CD14-positive monocyte (primary cell): ENCODE data around the gene SBF2. TPM values are rescaled to one million over a fixed set of nuclear protein-coding genes. Genes with fewer than 3 reads are reported as not detected.

Experiments
- DNase-seq, 3 donors: peaks; one replicate each; pipeline ENCODE4 v3.0.0-alpha.2; 2011 to 2022
- H2AFZ ChIP-seq: 2 replicates; pipeline ENCODE4 v1.6.0; 2012; ENCODE audit warnings: mild to moderate bottlenecking, low read depth, low read length, inconsistent platforms; ENCODE audit not compliant: insufficient read depth, poor library complexity, severe bottlenecking
- H3K27ac ChIP-seq, 2 donors: 1 replicate in 1 of 2; 2 replicates in 1 of 2; pipeline ENCODE4 v1.5.1; 2012 to 2013; ENCODE audit warnings: low read length in 2 of 2, control low read depth in 1 of 2, inconsistent platforms in 1 of 2, low read depth in 1 of 2, mild to moderate bottlenecking in 1 of 2
- H3K27me3 ChIP-seq, 2 donors: one replicate each; pipeline versions ENCODE4 v1.6.0 to v1.6.1; 2011 to 2013; ENCODE audit warnings: low read length in 2 of 2; ENCODE audit not compliant: control insufficient read depth in 2 of 2, insufficient read depth in 2 of 2
- H3K36me3 ChIP-seq, 2 donors: replicated peaks in 1 of 2; 1 replicate in 1 of 2; 2 replicates in 1 of 2; pipeline versions ENCODE4 v1.5.1 to v1.6.1; 2012 to 2013; ENCODE audit warnings: low read length in 2 of 2, control low read depth in 1 of 2, inconsistent platforms in 1 of 2, mild to moderate bottlenecking in 1 of 2; ENCODE audit not compliant: insufficient read depth in 2 of 2, control insufficient read depth in 1 of 2
- H3K4me1 ChIP-seq, 2 donors: 1 replicate in 1 of 2; 2 replicates in 1 of 2; pipeline versions ENCODE4 v1.5.1 to v1.6.1; 2012 to 2013; ENCODE audit warnings: low read length in 2 of 2, control low read depth in 1 of 2, inconsistent platforms in 1 of 2, mild to moderate bottlenecking in 1 of 2, moderate library complexity in 1 of 2; ENCODE audit not compliant: insufficient read depth in 2 of 2, control insufficient read depth in 1 of 2
- H3K4me2 ChIP-seq: replicated peaks from 2 replicates; pipeline ENCODE3; 2012; ENCODE audit warnings: low read length, moderate library complexity, mild to moderate bottlenecking; ENCODE audit not compliant: poor library complexity, severe bottlenecking; ENCODE audit errors: extremely low read depth
- H3K4me3 ChIP-seq, 3 experiments: fragments of 200-600 bp in 1 of 3; sonication (generic) in 1 of 3; replicated peaks in 1 of 3; 1 replicate in 2 of 3; 2 replicates in 1 of 3; pipeline ENCODE4 v1.5.1; 2011 to 2013; ENCODE audit warnings: low read length in 3 of 3, mild to moderate bottlenecking in 3 of 3, control low read depth in 2 of 3, low read depth in 2 of 3, inconsistent platforms in 1 of 3, moderate library complexity in 1 of 3
- H3K79me2 ChIP-seq: 2 replicates; pipeline ENCODE4 v1.6.0; 2012; ENCODE audit warnings: mild to moderate bottlenecking, control low read depth, inconsistent platforms, low read length, moderate library complexity; ENCODE audit not compliant: insufficient read depth
- H3K9ac ChIP-seq: 2 replicates; pipeline ENCODE4 v1.6.0; 2017; ENCODE audit warnings: low read length, mild to moderate bottlenecking; ENCODE audit not compliant: insufficient read depth, poor library complexity, severe bottlenecking
- H3K9me3 ChIP-seq, 2 donors: replicated peaks in 1 of 2; 1 replicate in 1 of 2; 2 replicates in 1 of 2; pipeline versions ENCODE4 v1.5.1 to v1.6.1; 2012 to 2013; ENCODE audit warnings: low read length in 2 of 2, control low read depth in 1 of 2; ENCODE audit not compliant: control insufficient read depth in 1 of 2, insufficient read depth in 1 of 2
- H4K20me1 ChIP-seq: 2 replicates; pipeline ENCODE4 v1.6.0; 2012; ENCODE audit warnings: mild to moderate bottlenecking, low read length, control low read depth, moderate library complexity; ENCODE audit not compliant: insufficient read depth
- H3K27ac Mint-ChIP-seq, 7 donors: one replicate each; pipeline ENCODE4 v1.8.0; 2020; ENCODE audit warnings: mild to moderate bottlenecking in 7 of 7, mixed read lengths in 7 of 7, moderate library complexity in 6 of 7, inconsistent platforms in 2 of 7
- H3K27me3 Mint-ChIP-seq, 3 donors: one replicate each; pipeline ENCODE4 v1.8.0; 2021 to 2022; ENCODE audit warnings: low read depth in 3 of 3, mild to moderate bottlenecking in 3 of 3, mixed read lengths in 3 of 3, moderate library complexity in 3 of 3, inconsistent platforms in 1 of 3
- H3K36me3 Mint-ChIP-seq, 2 donors: one replicate each; pipeline ENCODE4 v1.8.0; 2020; ENCODE audit warnings: mixed read lengths in 2 of 2, inconsistent platforms in 1 of 2, mild to moderate bottlenecking in 1 of 2
- H3K4me1 Mint-ChIP-seq: one replicate; pipeline ENCODE4 v1.8.0; 2020; ENCODE audit warnings: mild to moderate bottlenecking, mixed read lengths
- H3K4me3 Mint-ChIP-seq, 2 donors: one replicate each; pipeline ENCODE4 v1.8.0; 2020; ENCODE audit warnings: mild to moderate bottlenecking in 2 of 2, mixed read lengths in 2 of 2, moderate library complexity in 1 of 2
- H3K9me3 Mint-ChIP-seq, 7 donors: one replicate each; pipeline ENCODE4 v1.8.0; 2020 to 2022; ENCODE audit warnings: mixed read lengths in 7 of 7, mild to moderate bottlenecking in 6 of 7, moderate library complexity in 6 of 7, inconsistent platforms in 2 of 7
- CTCF ChIP-seq: fragments of 200-600 bp; IDR thresholded peaks from one replicate; pipeline ENCODE4 v1.8.0; 2022; ENCODE audit warnings: antibody characterized with exemption, mild to moderate bottlenecking
- WGBS: methylation state at CpG from one replicate; pipeline ENCODE4 v1.1.5; 2013; ENCODE audit warnings: missing lambda C conversion rate; ENCODE audit not compliant: insufficient coverage; 5-methylcytosine and 5-hydroxymethylcytosine counted together
- intact Hi-C, 2 donors: fragments of 100-400 bp; cut with micrococcal nuclease; formaldehyde crosslinking; loops; one replicate each; pipeline versions ENCODE4 v1.15.0 to v1.15.1; 2023
- polyA plus RNA-seq, 3 donors: library from polyadenylated mRNA; depleted of rRNA in 1 of 3; unstranded in 2 of 3; stranded (reverse) in 1 of 3; fragments of 300-500 nt in 2 of 3; fragments of >200 nt in 1 of 3; fragmentation: Illumina TruSeq in 2 of 3; gene quantifications; 1 replicate in 2 of 3; 2 replicates in 1 of 3; pipeline ENCODE4 v1.2.3, GENCODE V29; 2012 to 2021

The SBF2 gene
- polyA plus RNA-seq, 3 donors: 8.9 to 30.7 (median 16.4) TPM

GRCh38 chr11:9868641-9869040 is 425.4 kb downstream of the SBF2 start:
- DNase-seq: no peak
- TF ChIP-seq CTCF: no peak
- Mint-ChIP-seq H3K9me3 (peaks cover 2 to 18% (median 9%) of the 10 kb centered on the region in 7 donors), H3K27me3 (peaks cover 0 to 2% (median 0%) of the 10 kb centered on the region in 3 donors), H3K4me3 (no peak overlapping the region), H3K4me1 (no peaks in the 10 kb centered on the region), H3K27ac (no peak overlapping the region), H3K36me3 (peaks cover 16% of the 10 kb centered on the region in 2 donors)
- Histone ChIP-seq H4K20me1 (no peaks in the 10 kb centered on the region), H3K9me3 (peaks cover 0 to 7% of the 10 kb centered on the region in 2 donors), H3K4me3 (no peak overlapping the region), H3K9ac (no peak overlapping the region), H3K4me2 (no peak overlapping the region), H2AFZ (no peak overlapping the region), H3K79me2 (no peaks in the 10 kb centered on the region), H3K27ac (no peak overlapping the region), H3K27me3 (no peaks in the 10 kb centered on the region), H3K4me1 (no peaks in the 10 kb centered on the region), H3K36me3 (no peaks in the 10 kb centered on the region)
- intact Hi-C loops: no loop called here
- no CpG with 5 or more reads among the region's 3 CpGs for WGBS

- TF ChIP-seq CTCF: no peak
- Histone ChIP-seq H3K4me1 (no peaks in the 10 kb centered on the region), H3K4me2 (no peak overlapping the region), H2AFZ (no peak overlapping the region), H4K20me1 (no peaks in the 10 kb centered on the region), H3K4me3 (no peak overlapping the region), H3K36me3 (peaks cover 2 to 9% of the 10 kb centered on the region in 2 donors), H3K79me2 (no peaks in the 10 kb centered on the region), H3K27ac (no peak overlapping the region), H3K9ac (no peak overlapping the region), H3K27me3 (no peaks in the 10 kb centered on the region), H3K9me3 (no peaks in the 10 kb centered on the region)
- 64% methylated on average over 1 of the region's 2 CpGs for WGBS
- H3K36me3 Mint-ChIP-seq: peaks cover 3 to 4% of the 10 kb centered on the region in 2 donors
- H3K4me3 Mint-ChIP-seq: no peak overlapping the region
- H3K9me3 Mint-ChIP-seq: peaks cover 0 to 3% (median 0%) of the 10 kb centered on the region in 7 donors
- no peak for DNase-seq
- peaks cover 8% of the 10 kb centered on the region for H3K4me1 Mint-ChIP-seq
- intact Hi-C loops: loop anchor here in 1 of 2 donors (5.0 kb wide), 2 partner anchors 444 to 459 kb away; partner anchors contain the start of gene ADM
- H3K27me3 Mint-ChIP-seq: peaks cover 0 to 2% (median 0%) of the 10 kb centered on the region in 3 donors
- H3K27ac Mint-ChIP-seq: peak overlapping the region in 1 of 7 donors; percentile 32
Observed at GRCh38 chr11:9862981-9863380, 431.0 kb downstream of the SBF2 start.
